ENCODE data around the gene CDK7. TPM values are rescaled to one million over a fixed set of nuclear protein-coding genes. Genes with fewer than 3 reads are reported as not detected.
"Not testable (repeated sequence)": the region's sequence is repeated elsewhere in the genome, so short reads cannot be mapped to it uniquely, and the experiment has no call there.

CDK7 gene
- total and polyA plus RNA-seq, 2 donors, result 32.1 to 47.1 TPM

DNA sequence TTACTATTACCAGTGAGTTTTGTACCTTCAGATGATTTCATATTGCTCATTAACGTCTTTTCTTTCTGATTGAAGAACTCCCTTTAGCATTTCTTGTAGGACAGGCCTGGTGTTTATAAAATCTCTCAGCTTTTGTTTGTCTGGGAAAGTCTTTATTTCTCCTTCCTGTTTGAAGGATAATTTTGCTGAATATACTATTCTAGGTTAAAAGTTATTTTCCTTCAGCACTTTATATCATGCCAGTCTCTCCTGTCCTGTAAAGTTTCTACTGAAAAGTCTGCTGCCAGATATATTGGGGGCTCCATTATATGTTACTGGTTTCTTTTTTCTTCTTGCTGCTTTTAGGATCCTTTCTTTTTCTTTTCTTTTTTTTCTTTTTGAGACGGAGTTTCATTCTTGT is 13.3 kb downstream of the CDK7 start:
- peaks cover 3 to 5% of the 10 kb centered on the region in 2 donors for H3K36me3 ChIP-seq (ENCODE audit: control insufficient read depth in 2 of 2, insufficient read depth in 2 of 2, low read length in 1 of 2)
- 97% methylated on average over 2 of the region's 2 CpGs for WGBS

DNA sequence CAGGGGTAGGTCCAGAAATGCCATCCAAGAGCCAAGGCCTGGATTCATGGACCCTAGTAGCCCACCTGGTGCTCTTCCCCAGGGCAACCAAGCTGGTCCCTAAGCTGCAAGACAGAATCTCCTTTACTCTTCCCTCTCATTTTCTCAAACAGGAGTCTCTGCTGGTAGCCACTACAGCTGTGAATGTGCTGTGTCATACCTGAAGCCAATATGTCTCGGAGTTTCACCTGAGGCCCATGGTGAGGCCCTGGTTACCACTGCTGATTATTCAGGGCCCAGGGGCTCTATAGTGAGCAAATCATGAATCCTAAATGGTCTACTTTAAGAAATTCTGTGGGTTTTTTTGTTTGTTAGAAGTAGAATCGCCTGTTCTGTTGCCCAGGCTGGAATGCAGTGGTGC is 15.9 kb downstream of the CDK7 start:
- no peak for DNase-seq (ENCODE audit: low read depth in 6 of 9, low spot score in 9 of 9)
- no peaks in the 10 kb centered on the region for H3K9me3 ChIP-seq (ENCODE audit: control insufficient read depth in 2 of 2, insufficient read depth in 1 of 2, low read length in 1 of 2)
- no peaks in the 10 kb centered on the region for H3K27me3 ChIP-seq (ENCODE audit: control insufficient read depth in 2 of 2, insufficient read depth in 1 of 2, low read length in 1 of 2)
- H3K4me3 ChIP-seq (ENCODE audit: low read length in 2 of 2), result no peak overlapping the region
- no peaks in the 10 kb centered on the region for H3K4me1 ChIP-seq (ENCODE audit: control insufficient read depth in 2 of 2, insufficient read depth in 2 of 2, low read length in 2 of 2)
- no peak overlapping the region for H3K27ac ChIP-seq (ENCODE audit: low read depth in 1 of 2, low read length in 1 of 2)
- WGBS, result 96% methylated on average over 2 of the region's 2 CpGs
- peaks cover 3 to 5% of the 10 kb centered on the region in 2 donors for H3K36me3 ChIP-seq (ENCODE audit: control insufficient read depth in 2 of 2, insufficient read depth in 2 of 2, low read length in 1 of 2)

More for the DNA sequence above, 13.3 kb downstream of the CDK7 start:
- Histone ChIP-seq H3K9me3 (ENCODE audit: control insufficient read depth in 2 of 2, insufficient read depth in 1 of 2, low read length in 1 of 2) (peaks cover 0 to 3% of the 10 kb centered on the region in 2 donors), H3K27me3 (ENCODE audit: control insufficient read depth in 2 of 2, insufficient read depth in 1 of 2, low read length in 1 of 2) (no peaks in the 10 kb centered on the region), H3K4me3 (ENCODE audit: low read length in 2 of 2) (no peak overlapping the region), H3K4me1 (ENCODE audit: control insufficient read depth in 2 of 2, insufficient read depth in 2 of 2, low read length in 2 of 2) (no peaks in the 10 kb centered on the region), H3K27ac (ENCODE audit: low read depth in 1 of 2, low read length in 1 of 2) (no peak overlapping the region)
- no peak for DNase-seq (ENCODE audit: low read depth in 6 of 9, low spot score in 9 of 9)

DNA sequence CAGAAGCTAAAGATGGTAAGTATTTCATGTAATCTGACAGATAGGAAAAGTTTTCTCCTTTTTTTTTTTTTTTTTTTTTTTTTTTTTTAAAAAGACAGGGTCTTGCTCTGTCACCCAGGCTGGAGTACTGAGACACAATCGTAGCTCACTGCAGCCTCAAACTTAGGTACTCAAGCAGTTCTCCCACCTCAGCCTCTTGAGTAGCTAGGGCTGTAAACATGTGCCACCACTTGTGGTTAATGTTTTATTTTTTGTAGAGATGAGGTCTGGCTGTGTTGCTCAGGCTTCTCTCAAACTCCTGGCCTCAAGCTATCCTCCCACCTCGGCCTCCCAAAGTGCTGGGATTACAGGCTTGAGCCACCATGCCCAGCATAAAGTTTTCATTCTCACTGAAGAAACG is 17.8 kb downstream of the CDK7 start:
- Histone ChIP-seq H3K9me3 (ENCODE audit: control insufficient read depth in 2 of 2, insufficient read depth in 1 of 2, low read length in 1 of 2) (no peaks in the 10 kb centered on the region), H3K4me1 (ENCODE audit: control insufficient read depth in 2 of 2, insufficient read depth in 2 of 2, low read length in 2 of 2) (no peaks in the 10 kb centered on the region), H3K27ac (ENCODE audit: low read depth in 1 of 2, low read length in 1 of 2) (no peak overlapping the region), H3K36me3 (ENCODE audit: control insufficient read depth in 2 of 2, insufficient read depth in 2 of 2, low read length in 1 of 2) (peaks cover 6 to 13% of the 10 kb centered on the region in 2 donors), H3K4me3 (ENCODE audit: low read length in 2 of 2) (no peak overlapping the region), H3K27me3 (ENCODE audit: control insufficient read depth in 2 of 2, insufficient read depth in 1 of 2, low read length in 1 of 2) (no peaks in the 10 kb centered on the region)
- WGBS, result 96% methylated on average over 3 of the region's 3 CpGs
- DNase-seq (ENCODE audit: low read depth in 6 of 9, low spot score in 9 of 9), result no peak

DNA sequence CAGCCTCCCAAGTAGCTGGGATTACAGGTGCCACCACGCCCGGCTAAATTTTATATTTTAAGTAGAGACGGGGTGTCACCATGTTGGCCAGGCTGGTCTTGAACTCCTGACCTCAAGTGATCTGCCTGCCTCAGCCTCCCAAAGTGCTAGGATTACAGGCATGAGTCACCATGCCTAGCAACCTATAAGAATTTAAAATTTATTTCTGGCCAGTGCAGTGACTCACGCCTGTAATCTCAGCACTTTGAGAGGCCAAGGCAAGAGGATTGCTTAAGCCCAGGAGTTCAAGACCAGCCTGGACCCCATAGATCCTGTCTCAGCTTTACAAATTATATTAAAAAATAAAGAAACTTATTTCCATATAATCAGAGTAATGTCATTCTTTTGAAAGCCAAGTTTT is 21.3 kb downstream of the CDK7 start:
- H3K27ac ChIP-seq (ENCODE audit: low read depth in 1 of 2, low read length in 1 of 2); H3K9me3 ChIP-seq (ENCODE audit: control insufficient read depth in 2 of 2, insufficient read depth in 1 of 2, low read length in 1 of 2); DNase-seq (ENCODE audit: low read depth in 6 of 9, low spot score in 9 of 9); H3K4me3 ChIP-seq (ENCODE audit: low read length in 2 of 2); H3K27me3 ChIP-seq (ENCODE audit: control insufficient read depth in 2 of 2, insufficient read depth in 1 of 2, low read length in 1 of 2); H3K4me1 ChIP-seq (ENCODE audit: control insufficient read depth in 2 of 2, insufficient read depth in 2 of 2, low read length in 2 of 2): not testable (repeated sequence)
- H3K36me3 ChIP-seq (ENCODE audit: control insufficient read depth in 2 of 2, insufficient read depth in 2 of 2, low read length in 1 of 2), result peaks cover 17 to 22% of the 10 kb centered on the region in 2 donors
- WGBS, result 96% methylated on average over 4 of the region's 4 CpGs

DNA sequence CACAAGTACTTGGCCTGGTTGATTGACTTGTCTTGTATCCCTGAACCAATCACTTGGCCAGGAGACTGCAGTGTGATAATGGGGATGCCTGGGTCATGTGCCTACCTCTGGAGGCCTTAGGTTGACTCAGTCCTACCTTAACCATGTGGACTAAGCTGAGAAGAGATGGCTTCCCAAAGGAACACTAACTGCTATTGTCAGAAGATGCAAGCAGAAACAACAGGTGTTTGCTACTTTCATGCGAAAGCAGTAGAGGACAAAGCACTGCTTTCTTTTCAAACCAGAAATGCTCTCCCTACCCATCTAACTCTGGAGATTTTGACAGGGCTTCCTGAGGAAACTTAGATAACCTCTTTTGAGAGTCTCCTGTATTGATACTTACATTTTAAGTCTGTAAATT is 22.9 kb downstream of the CDK7 start:
- 96% methylated on average over 1 of the region's 1 CpG for WGBS
- Histone ChIP-seq H3K4me3 (ENCODE audit: low read length in 2 of 2) (no peak overlapping the region), H3K27ac (ENCODE audit: low read depth in 1 of 2, low read length in 1 of 2) (no peak overlapping the region), H3K4me1 (ENCODE audit: control insufficient read depth in 2 of 2, insufficient read depth in 2 of 2, low read length in 2 of 2) (no peaks in the 10 kb centered on the region), H3K9me3 (ENCODE audit: control insufficient read depth in 2 of 2, insufficient read depth in 1 of 2, low read length in 1 of 2) (no peaks in the 10 kb centered on the region), H3K36me3 (ENCODE audit: control insufficient read depth in 2 of 2, insufficient read depth in 2 of 2, low read length in 1 of 2) (peaks cover 22 to 28% of the 10 kb centered on the region in 2 donors), H3K27me3 (ENCODE audit: control insufficient read depth in 2 of 2, insufficient read depth in 1 of 2, low read length in 1 of 2) (no peaks in the 10 kb centered on the region)
- DNase-seq (ENCODE audit: low read depth in 6 of 9, low spot score in 9 of 9), result no peak

DNA sequence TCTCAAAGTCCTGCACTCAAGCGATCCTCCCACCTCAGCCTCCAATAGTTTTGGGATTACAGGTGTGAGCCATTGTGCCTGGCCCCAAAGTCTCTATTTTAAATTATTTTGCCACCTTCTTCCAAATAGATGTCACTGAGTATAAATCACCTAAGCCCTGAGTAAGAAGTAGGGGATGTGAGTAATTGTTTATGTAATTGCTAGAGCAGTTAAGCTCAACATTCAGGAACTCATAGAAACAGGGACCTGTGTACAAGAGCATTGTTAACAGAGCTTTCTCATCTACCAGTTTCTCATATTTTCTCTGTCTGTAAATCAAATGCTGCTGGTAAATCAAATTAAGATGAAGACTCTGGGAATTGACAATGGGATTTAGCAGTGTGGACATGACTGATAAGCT is 26.3 kb downstream of the CDK7 start:
- 100% methylated on average over 1 of the region's 1 CpG for WGBS
- no peak overlapping the region for H3K4me3 ChIP-seq (ENCODE audit: low read length in 2 of 2)
- H3K9me3 ChIP-seq (ENCODE audit: control insufficient read depth in 2 of 2, insufficient read depth in 1 of 2, low read length in 1 of 2), result no peaks in the 10 kb centered on the region
- H3K27me3 ChIP-seq (ENCODE audit: control insufficient read depth in 2 of 2, insufficient read depth in 1 of 2, low read length in 1 of 2), result no peaks in the 10 kb centered on the region
- no peaks in the 10 kb centered on the region for H3K4me1 ChIP-seq (ENCODE audit: control insufficient read depth in 2 of 2, insufficient read depth in 2 of 2, low read length in 2 of 2)
- no peak for DNase-seq (ENCODE audit: low read depth in 6 of 9, low spot score in 9 of 9)
- peaks cover 22 to 40% of the 10 kb centered on the region in 2 donors for H3K36me3 ChIP-seq (ENCODE audit: control insufficient read depth in 2 of 2, insufficient read depth in 2 of 2, low read length in 1 of 2)
- H3K27ac ChIP-seq (ENCODE audit: low read depth in 1 of 2, low read length in 1 of 2), result no peak overlapping the region

DNA sequence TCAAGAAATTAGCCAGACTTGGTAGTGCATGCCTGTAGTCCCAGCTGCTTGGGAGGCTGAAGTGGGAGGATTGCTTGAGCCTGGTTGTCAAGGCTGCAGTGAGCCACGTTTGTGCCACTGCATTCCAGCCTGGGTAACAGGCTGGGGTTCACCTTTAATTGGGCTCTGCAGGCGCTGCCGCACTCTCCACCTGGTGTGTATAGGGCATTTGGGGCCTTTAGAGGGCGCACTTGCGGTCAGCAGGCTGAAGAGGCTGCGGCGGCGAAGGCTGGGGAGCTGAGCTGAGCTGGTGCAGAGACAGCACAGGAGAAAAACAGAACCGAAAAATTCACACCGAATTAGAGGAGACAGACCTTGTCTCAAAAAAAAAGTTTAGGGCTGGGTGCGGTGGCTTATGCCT is 31.2 kb downstream of the CDK7 start:
- H3K36me3 ChIP-seq (ENCODE audit: control insufficient read depth in 2 of 2, insufficient read depth in 2 of 2, low read length in 1 of 2), result peaks cover 17 to 44% of the 10 kb centered on the region in 2 donors
- DNase-seq (ENCODE audit: low read depth in 6 of 9, low spot score in 9 of 9), result no peak
- H3K4me3 ChIP-seq (ENCODE audit: low read length in 2 of 2), result no peak overlapping the region
- WGBS, result 95% methylated on average over 11 of the region's 11 CpGs
- no peaks in the 10 kb centered on the region for H3K27me3 ChIP-seq (ENCODE audit: control insufficient read depth in 2 of 2, insufficient read depth in 1 of 2, low read length in 1 of 2)
- no peaks in the 10 kb centered on the region for H3K4me1 ChIP-seq (ENCODE audit: control insufficient read depth in 2 of 2, insufficient read depth in 2 of 2, low read length in 2 of 2)
- no peak overlapping the region for H3K27ac ChIP-seq (ENCODE audit: low read depth in 1 of 2, low read length in 1 of 2)
- no peaks in the 10 kb centered on the region for H3K9me3 ChIP-seq (ENCODE audit: control insufficient read depth in 2 of 2, insufficient read depth in 1 of 2, low read length in 1 of 2)

DNA sequence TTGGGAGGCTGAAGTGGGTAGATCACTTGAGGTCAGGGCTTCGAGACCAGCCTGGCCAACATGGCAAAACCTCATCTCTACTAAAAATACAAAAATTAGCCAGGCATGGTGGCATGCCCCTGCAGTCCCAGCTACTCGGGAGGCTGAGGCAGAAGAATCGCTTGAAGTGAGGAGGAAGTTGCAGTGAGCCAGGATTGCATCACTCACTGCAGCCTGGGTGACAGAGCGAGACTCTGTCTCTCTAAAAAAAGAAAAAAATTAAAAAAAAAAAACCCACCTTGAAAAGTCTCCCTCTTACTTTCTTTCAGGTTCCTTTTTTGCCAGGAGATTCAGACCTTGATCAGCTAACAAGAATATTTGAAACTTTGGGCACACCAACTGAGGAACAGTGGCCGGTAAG is 34.2 kb downstream of the CDK7 start:
- Histone ChIP-seq H3K4me3 (ENCODE audit: low read length in 2 of 2) (no peak overlapping the region), H3K27me3 (ENCODE audit: control insufficient read depth in 2 of 2, insufficient read depth in 1 of 2, low read length in 1 of 2) (no peaks in the 10 kb centered on the region), H3K27ac (ENCODE audit: low read depth in 1 of 2, low read length in 1 of 2) (no peak overlapping the region), H3K4me1 (ENCODE audit: control insufficient read depth in 2 of 2, insufficient read depth in 2 of 2, low read length in 2 of 2) (no peaks in the 10 kb centered on the region), H3K36me3 (ENCODE audit: control insufficient read depth in 2 of 2, insufficient read depth in 2 of 2, low read length in 1 of 2) (peaks cover 12 to 26% of the 10 kb centered on the region in 2 donors), H3K9me3 (ENCODE audit: control insufficient read depth in 2 of 2, insufficient read depth in 1 of 2, low read length in 1 of 2) (no peaks in the 10 kb centered on the region)
- no peak for DNase-seq (ENCODE audit: low read depth in 6 of 9, low spot score in 9 of 9)
- 98% methylated on average over 5 of the region's 5 CpGs for WGBS

DNA sequence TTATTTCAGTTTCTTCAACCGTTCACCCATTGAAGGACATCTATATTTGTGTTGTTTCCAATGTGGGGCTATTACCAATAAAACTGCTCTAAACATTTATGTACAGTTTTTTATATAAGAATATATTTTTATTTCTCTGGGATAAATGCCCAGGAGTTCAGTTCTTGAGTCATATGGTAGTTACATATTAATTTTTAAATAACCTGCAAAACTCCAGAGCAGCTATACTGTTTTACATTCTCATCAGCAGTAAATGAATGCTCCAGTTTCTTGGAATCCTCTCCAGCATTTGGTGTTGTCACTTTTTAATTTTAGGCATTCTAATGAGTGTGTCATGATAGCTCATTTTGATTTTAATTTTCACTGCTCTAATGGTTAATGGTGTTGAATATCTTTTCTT is 36.2 kb downstream of the CDK7 start:
- Histone ChIP-seq H3K4me3 (ENCODE audit: low read length in 2 of 2) (no peak overlapping the region), H3K9me3 (ENCODE audit: control insufficient read depth in 2 of 2, insufficient read depth in 1 of 2, low read length in 1 of 2) (no peaks in the 10 kb centered on the region), H3K27me3 (ENCODE audit: control insufficient read depth in 2 of 2, insufficient read depth in 1 of 2, low read length in 1 of 2) (no peaks in the 10 kb centered on the region), H3K27ac (ENCODE audit: low read depth in 1 of 2, low read length in 1 of 2) (no peak overlapping the region), H3K36me3 (ENCODE audit: control insufficient read depth in 2 of 2, insufficient read depth in 2 of 2, low read length in 1 of 2) (peaks cover 8 to 35% of the 10 kb centered on the region in 2 donors), H3K4me1 (ENCODE audit: control insufficient read depth in 2 of 2, insufficient read depth in 2 of 2, low read length in 2 of 2) (no peaks in the 10 kb centered on the region)
- DNase-seq (ENCODE audit: low read depth in 6 of 9, low spot score in 9 of 9), result no peak
- WGBS, result 97% methylated on average over 1 of the region's 1 CpG

DNA sequence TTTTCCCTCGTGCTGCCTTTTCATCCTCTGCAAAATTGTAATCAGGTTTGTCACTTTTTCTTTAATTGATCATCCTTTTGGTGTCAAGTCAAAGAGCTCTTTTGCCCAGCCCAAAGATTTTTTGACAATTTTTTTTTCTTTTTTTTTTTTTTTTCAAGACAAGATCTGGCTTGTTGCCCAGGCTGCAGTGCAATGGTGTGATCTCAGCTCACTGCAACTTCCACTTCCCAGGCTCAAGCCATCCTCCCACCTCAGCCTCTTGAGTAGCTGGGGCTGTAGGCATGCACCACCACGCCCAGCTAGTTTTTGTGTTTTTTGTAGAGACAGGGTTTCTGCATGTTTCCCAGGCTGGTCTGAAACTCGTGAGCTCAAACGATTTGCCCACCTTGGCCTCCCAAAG is 36.7 kb downstream of the CDK7 start:
- DNase-seq (ENCODE audit: low read depth in 6 of 9, low spot score in 9 of 9), result no peak
- 92% methylated on average over 4 of the region's 4 CpGs for WGBS

More for the DNA sequence above, 36.7 kb downstream of the CDK7 start:
- Histone ChIP-seq H3K9me3 (ENCODE audit: control insufficient read depth in 2 of 2, insufficient read depth in 1 of 2, low read length in 1 of 2) (no peaks in the 10 kb centered on the region), H3K4me1 (ENCODE audit: control insufficient read depth in 2 of 2, insufficient read depth in 2 of 2, low read length in 2 of 2) (no peaks in the 10 kb centered on the region), H3K27me3 (ENCODE audit: control insufficient read depth in 2 of 2, insufficient read depth in 1 of 2, low read length in 1 of 2) (no peaks in the 10 kb centered on the region), H3K27ac (ENCODE audit: low read depth in 1 of 2, low read length in 1 of 2) (no peak overlapping the region), H3K4me3 (ENCODE audit: low read length in 2 of 2) (no peak overlapping the region), H3K36me3 (ENCODE audit: control insufficient read depth in 2 of 2, insufficient read depth in 2 of 2, low read length in 1 of 2) (peaks cover 10 to 38% of the 10 kb centered on the region in 2 donors)

Data from thymus (tissue), 11 donors.